Measurements from ENCODE around the gene DDX41.

DNA sequence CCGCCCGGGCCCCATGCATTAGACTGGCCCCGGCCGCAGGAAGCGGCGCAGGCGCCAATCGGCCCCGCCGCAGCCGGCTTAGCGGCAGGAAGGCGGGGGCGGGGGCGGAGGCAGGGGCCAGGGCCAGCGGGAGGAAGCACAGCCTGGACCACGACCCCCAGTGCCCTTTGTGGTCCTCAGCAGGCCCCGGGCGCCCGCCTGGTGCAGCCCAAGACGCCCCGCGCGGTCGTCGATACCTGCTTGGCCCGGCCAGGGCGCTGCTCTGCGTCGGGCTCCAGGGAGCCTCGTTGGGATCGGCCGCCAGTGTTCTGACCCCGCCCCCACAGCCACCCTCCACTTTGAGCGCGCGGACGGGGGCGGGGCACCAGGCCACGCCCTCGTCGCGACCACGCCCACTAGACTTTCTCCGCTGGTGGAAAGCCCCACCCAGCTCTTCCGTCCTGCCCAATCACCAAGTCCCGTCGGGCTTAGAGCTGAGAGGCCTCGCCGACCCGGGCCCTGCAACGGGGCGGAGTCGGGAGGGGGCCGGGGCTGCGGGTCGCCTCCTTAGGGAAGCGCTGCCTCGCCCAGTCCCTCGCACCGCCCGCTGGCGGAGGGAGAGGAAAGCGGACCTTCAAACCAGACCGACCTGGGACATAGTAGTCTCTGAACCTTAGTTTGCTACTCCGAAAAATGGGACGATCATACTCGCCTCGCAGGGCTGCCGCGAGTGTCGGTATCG lies 19.3 kb downstream of the DDX41 start, which contains the start of gene PDLIM7:
- peak in 3 of 4 experiments; percentile 15 to 35 (median 32) for TF ChIP-seq CTCF (IDR thresholded peaks at IDR 0.05)
- TF ChIP-seq POLR2A (IDR thresholded peaks at IDR 0.05) = peak; percentile 98
- TF ChIP-seq EP300 (IDR thresholded peaks at IDR 0.05) = no peak

Measured in gastroesophageal sphincter (tissue), 3 donors.